HG03097 (cell line): ENCODE data around the gene RTN3.
A peak's percentile ranks its signal among the peaks of the same experiment; 100 is the strongest.
"Not testable (repeated sequence)": the region's sequence is repeated elsewhere in the genome, so short reads cannot be mapped to it uniquely, and the experiment has no call there.

ENCODE experiments used
- ATAC-seq: cut with Tn5 transposase; IDR thresholded peaks from one replicate; pipeline ENCODE4 v1.9.1; 2021; ENCODE audit not compliant: unreplicated experiment, low FRiP score

The RTN3 gene

DNA sequence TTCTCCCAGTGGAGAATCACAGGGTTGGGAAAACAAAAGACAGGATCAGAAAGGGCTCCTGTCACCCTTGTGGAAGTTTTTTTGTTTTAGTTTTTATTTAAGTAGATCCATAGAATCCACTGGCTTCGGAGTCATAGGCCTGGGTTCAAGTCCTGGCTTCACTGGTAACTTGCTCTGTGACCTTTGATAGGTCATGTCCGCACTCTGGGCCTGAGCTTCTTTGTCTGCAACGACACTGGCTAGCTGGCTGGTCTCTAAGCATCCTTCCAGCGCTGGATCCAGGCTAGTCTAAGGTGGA is 85.9 kb downstream of the RTN3 start:
- no peak for ATAC-seq

DNA sequence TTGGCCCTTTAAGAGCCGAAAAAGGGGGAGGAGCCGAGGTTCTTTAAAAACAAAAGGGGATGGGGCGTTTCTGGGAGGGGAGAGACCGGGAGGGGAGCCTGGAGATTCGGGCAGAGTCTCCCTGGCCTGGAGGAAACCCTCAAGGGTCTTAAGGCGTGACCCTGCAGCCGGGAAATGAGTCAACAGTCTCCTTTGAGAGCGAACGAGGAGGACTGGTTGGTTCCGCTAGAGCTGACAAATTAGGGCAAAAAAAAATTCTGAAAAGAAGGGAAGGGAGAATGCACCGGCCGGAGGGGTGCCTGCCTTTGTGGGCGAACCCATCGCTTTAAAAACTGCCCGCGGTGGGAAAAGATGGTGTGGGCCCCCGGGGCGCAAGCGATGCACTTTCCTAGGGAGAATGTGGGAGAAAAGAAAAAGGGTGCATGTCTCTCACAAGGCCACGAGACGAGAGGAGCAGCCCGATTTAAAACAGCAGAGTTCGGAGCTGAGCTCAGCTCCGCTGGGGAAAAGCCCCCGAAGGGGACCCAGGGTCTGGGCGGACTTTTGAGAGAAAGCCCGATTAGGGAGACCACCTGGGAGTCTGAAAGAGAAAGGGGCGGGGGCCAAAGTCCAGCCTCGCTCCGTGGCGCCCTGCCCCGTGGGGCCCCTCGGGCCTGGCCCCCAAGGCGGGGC is 86.4 kb downstream of the RTN3 start:
- ATAC-seq: no peak

DNA sequence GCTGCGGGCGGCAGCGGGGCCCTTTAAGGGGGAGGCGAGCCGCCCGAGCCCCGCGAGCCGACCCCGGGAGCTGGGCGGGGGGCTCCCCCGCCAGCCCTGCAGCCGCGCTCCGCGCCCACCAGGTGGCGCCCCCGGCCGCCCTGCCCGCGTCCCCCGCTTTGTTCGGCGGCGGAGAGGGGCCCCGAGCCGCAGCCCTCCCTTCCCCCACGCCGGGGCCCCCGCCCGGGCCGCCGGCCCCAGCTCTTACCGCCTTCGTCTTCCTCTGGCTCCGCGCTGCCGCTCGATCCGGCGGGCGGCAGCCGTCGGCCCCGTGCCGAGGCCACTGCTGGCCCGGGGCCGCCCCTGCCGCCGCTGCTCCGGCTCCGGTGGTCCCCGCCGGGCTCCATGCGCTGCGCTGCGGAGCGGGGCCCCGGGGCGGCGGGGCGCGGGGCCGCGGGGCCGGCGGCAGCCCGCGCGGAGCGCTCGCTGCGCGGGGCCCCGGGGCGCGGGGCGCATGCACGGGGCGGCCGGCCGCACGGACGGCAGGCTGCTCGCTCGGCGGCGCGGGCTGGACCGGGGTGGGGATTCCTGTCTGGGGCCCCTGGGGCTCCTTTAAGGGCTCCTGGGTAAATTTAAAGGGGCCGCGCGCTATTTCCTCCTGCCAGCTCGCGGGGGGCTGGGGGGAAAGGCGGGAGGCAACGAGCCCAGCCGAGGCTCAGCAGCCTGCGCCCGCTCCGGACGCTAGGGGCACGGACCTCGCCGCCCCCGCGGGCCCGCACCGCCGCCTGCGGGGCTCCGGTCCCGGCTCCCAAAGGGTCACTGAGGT is 87.1 kb downstream of the RTN3 start, which contains the start of gene ZFTA:
TSS of gene ZFTA (minus strand) at position 539 of the 805 bp plus-strand sequence. CDS start at position 386, 153 bp downstream.
- ATAC-seq: peak; percentile 54

DNA sequence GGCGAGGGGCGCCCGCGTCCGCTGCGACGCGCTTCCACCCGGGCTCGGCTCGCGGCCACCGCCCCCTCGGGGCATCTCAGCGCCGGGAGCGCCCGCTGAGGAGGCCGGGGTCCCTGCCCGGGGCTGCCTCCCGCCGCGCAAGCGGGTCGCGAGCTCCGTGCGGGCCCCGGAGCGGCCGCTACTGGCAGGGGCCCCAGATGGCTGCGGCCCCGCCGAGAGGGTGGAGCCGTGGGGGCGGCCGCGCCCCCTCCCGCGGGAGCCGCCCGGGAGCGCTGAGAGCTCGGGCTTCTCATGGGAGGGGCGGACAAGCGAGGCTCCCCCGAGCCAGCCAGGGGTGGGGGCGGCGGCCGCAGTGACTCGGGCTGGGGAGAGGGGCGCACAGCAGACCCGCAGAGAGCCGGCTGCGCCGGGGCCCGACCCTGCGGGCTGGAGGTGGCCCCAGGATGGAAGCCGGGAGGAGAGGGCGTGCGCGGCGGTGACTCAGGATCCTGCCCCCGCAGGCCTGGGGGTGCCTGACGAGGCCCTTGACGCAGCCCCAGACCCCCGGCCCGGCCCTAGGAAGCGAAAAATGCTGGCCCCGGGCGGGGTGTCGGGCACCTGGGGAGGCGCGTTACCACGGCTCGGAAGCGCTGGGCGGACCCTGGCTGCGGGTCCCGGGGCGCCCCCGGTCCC is 87.9 kb downstream of the RTN3 start:
- peak; percentile 25 for ATAC-seq

DNA sequence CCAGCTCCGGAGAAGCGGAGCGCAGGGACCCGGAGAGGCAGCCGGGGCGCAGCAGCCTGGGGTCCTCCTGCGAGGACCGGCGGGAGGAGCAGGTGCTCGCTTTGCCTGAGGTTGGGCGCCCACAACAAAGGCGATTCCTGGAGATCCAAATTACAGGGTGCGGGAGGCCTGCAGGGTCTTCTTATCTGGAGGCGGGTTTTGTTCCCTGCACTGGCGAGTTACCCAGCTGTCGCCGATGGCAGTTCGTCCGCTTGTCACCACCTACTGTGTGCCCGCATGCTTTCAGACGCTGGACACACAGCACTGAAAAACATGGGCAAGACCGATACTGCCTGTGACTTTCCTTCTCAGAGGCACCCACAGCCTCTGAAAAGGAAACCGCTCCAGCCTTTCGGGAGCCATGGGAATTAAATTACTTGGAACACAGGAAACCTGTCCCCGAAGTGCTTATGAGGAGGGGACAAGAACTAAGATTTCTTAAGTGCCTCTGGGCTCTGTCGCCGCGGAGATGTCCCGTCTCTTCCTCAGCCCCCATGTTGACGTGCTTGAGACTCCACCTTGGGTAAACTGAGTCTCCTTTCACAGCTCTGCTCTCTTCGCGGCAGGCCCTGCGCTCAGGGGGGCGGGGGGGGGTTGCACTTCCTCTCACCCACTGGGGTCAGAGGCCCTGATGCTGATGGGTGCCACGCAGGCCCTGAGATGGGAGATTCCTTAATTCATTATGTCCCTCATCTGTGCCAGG is 88.6 kb downstream of the RTN3 start:
- ATAC-seq: no peak

DNA sequence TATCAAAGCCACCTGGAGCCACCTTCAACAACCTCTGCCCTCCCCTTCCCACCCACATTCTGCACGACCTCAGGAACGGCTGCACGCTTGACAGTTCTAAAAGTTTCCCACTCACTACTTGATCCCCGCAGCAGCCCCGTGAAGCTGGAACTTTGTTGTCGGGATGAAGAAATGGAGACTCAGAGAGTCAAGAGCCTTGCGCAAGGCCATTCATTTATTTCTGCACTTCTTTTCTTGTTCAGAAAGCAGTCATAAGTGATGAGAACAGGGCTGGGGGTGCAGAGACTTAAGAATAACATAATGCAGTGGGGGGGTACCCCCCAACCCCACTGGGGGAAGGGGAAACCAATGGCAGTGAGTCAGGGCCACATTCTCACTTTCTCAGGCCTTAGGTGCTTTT is 89.5 kb downstream of the RTN3 start:
- ATAC-seq: no peak

DNA sequence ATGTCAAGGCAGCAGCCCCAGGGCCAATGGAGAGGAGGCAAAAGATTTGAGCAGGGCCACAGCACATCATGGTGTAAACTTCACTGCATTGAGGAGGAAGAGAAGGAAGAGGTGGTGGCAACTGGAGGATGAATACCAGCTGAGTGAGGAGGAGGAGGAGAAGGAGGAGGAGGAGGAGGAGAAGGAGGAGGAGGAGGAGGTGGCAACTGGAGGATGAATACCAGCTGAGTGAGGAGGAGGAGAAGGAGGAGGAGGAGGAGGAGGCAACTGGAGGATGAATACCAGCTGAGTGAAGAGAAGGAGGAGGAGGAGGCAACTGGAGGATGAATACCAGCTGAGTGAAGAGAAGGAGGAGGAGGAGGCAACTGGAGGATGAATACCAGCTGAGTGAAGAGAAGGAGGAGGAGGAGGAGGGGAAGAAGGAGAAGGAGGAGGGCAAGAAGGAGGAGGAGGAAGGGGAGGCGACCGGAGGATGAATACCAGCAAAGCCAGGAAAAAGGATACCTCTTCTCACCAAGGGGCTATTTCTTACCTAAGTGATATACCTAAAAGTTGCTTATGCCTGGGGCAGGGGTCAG is 90.5 kb downstream of the RTN3 start:
- not testable (repeated sequence) for ATAC-seq

DNA sequence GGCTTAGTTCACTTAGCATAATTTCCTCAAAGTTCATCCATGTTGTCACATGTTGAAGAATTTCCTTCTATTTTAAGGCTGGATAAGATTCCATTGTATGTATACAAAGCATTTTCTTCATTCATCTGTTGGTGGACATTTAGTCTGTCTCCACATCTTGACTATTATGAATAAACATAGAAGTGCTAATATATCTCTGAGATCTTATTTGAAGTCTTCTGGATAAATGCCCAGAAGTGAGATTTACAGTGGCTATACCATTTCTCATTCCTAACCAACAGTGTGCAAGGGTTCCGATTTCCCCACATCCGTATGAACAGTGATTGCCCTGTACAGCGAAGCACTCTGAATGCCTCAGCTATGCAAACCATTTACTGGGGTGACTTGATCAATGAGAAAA is 93.9 kb downstream of the RTN3 start:
- no peak for ATAC-seq

DNA sequence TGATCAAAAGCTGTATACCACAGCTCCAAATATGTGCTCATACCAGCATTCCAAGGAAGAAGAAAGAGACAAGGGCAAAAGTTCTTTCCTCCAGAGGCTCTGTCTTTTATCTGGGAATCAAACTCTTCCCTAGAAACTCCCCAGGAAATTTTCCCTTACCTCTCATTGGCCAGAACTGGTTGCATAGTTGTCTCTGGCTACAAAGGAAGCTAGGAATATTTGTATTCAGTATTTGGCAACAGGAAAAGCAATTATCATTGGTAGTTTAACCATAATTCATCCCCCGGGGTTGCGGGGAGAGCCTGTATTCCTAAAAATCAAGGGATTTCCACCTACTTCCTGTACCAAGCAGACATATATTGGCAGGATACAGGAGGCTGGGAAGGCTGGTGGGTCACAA is 97.7 kb downstream of the RTN3 start:
- ATAC-seq: no peak

DNA sequence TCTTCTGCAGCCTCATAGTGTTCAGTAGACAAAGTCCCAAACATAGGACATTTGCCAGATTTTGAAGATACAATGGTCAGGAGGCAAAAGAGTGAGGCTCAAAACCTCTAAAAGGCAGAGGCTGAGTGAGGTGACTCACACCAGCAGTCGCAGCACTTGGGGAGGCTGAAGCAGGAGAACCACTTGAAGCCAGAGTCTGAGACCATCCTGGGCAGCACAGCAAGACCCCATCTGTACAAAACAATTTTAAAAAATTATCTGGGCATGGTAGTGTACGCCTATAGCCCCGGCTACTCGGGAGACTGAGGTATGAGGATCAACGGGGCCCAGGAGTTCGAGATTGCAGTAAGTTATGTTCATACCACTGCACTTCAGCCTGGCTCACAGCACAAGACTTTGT is 101.4 kb downstream of the RTN3 start:
- ATAC-seq: no peak

DNA sequence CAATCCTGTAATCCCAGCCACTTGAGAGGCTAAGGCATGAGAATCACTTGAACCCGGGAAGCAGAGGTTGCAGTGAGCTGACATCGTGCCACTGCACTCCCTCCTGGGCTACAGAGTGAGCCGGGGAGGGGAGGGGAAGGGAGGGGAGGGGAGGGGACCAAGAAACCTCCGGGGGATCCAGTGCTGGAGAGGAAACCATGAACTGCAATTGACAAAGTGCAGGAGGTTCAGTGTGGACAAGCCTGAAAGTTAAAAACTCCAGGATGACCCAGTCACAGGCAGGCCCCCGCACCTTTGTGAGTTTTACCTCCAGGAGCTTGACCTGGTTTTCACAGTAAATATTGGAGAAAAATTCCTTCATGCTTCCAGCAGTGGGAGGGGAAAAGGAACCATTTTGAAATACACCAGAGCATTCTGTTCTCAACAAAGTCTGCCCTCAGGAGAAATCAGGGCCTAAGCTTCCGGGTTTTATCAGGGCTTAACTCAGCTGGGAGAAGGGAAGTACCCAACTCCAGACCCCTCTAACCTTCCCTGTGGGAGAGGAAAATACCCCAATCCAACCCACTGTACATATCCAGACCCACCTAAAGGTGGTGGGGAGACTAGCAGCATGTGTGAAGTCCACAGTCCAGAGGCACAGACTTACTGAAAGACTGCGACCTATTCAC is 102.8 kb downstream of the RTN3 start:
- no peak for ATAC-seq

DNA sequence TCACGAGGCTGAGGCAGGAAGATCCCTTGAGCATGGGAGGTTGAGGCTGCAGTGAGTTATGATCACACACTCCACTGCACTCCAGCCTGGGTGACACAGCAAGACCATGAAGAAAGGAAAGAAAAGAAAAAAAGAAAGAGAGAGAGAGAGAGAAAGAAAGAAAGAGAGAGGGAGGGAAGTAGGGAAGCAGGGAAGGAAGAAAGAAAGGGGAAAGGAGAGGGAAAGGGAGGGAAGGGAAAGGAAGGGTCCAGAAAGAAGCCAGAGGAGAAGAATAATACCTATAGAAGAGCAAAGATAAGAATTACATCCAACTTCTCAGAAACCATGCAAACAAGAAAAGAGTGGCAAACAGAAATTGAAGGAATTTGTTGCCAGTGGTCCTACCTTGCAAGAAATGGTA is 104.5 kb downstream of the RTN3 start:
- ATAC-seq: no peak

DNA sequence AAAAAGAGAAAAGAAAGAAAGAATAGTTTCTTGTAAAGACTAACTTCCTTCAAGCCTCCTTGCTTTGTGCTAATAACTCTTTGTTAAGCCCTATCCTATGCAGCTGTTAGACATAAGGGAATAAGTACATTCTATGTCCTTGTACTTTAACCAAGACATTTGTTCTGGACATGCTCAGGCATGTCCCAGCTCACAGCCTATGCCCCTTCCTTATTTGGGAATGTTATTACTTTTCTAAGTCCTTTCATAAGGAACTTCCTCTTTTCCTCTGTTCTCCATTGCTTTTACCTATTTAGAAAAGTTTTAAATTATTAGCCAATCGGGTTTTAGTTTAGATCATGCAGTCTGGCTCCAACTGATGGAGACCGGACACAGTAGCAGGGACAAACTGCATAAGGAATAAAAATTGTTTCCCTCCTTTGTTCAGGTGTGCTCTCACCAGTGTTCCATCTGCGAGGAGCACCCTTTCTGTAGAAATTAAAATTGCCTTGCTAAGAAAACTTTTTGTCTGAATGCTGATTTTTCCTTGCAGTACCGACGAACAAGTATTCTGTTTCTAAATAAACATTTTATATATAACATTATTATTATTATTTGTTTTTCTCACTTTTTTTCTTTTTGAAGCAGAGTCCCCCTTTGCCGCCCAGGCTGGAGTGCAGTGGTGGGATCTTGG is 110.3 kb downstream of the RTN3 start:
- ATAC-seq: no peak

DNA sequence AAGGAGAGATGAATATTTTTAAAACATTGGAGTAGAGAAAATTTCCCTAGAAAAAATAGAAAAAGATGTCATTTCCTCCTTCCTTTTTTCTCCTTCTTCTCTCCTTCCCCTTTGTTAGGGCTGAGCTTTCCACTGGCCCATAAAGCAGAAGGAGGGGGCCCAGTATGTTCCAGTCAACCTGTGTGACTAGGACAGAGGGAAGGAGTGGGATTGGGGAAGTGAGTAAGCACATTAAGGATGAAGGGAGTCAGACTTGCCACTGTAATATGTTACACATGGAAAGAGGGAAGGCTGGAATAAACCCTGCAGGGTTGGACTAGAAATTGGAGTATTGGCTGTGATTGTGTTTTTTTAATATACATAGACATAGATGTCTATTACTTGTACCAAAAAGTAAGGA is 111.9 kb downstream of the RTN3 start:
- ATAC-seq: no peak

DNA sequence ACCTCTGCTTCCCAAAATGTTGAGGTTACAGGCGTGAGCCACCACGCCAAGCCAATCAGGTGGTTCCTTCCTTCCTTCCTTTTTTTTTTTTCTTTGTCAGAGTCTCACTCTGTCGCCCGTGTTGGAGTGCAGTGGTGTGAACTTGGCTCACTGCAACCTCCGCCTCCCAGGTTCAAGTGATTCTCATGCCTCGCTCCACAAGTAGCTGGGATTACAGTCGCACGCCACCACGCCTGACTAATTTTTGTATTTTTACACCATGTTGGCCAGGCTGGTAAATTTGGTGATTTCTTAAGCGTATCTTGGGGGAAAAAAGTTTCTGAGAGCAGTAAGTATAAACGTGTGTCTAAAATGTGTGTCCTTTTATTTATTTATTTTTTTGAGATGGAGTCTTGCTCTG is 113.8 kb downstream of the RTN3 start:
- ATAC-seq: no peak

DNA sequence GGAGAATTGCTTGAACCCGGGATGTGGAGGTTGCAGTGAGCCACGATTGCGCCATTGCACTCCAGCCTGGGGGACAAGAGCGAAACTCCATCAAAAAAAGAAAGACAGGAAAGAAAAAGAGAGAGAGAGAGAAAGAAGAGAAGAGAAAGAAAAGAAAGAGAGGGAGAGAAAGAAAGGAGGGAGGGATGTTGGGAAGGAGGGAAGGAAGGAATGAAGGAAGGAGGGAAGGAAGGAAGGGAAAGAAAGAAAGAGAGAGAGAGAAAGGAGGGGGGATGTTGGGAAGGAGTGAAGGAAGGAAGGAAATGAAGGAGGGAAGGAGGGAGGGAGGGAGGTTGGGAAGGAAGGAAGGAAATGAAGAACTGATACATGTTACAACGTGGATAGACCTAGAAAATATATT is 119.6 kb downstream of the RTN3 start:
- no peak for ATAC-seq

DNA sequence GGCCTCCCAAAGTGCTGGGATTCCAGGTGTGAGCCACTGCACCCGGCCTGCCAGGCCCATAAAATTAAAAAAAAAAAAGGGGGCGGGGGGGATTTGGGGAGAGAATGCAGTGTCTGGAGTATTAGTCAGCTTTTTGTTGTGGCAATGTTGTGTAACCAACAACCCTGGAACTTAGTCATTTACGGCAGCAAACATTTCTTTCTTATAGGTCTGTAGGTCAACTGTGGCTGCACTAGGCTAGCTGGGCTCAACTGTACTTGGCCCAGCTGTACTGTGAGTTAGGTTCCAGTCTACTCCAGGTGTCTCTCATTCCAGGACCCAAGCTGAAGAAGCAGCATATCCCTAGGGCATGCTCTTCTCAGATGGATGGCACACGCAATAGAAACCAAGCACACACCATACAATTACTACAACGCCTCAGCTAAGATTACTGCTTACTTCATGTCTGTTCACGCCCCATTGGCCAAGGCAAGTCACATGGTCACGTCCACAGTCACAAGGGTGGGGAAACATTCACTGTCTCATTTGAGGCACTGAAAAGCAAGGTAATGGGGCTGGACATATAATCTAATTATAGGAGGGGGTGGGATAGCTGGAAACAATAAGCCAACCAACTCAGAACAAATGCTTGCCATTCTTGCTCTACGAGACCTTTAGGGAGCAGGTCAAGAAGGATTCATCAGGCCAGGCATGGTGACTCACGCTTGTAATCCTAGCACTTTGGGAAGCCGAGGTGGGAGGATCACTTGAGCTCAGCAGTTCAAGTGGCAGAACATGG is 121.5 kb downstream of the RTN3 start:
- ATAC-seq: no peak

DNA sequence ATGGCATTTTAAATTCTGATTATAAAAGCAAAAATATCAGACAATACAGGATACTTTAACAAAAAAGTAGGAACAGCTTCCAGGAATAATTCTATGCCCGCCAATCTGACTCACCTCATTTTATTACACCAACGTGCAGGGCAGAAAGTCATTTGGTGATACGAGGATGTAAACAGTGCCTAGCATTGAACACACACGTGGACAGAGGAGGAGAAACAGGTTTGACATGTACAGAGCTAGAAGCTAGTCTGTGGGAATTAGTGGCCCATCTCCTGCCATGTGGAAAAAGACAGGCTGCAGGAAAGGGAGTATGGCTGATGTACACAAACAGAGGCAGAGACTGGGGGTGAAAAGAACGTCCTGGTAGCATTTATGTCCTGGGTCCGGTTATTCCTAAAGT is 123.0 kb downstream of the RTN3 start:
- no peak for ATAC-seq

DNA sequence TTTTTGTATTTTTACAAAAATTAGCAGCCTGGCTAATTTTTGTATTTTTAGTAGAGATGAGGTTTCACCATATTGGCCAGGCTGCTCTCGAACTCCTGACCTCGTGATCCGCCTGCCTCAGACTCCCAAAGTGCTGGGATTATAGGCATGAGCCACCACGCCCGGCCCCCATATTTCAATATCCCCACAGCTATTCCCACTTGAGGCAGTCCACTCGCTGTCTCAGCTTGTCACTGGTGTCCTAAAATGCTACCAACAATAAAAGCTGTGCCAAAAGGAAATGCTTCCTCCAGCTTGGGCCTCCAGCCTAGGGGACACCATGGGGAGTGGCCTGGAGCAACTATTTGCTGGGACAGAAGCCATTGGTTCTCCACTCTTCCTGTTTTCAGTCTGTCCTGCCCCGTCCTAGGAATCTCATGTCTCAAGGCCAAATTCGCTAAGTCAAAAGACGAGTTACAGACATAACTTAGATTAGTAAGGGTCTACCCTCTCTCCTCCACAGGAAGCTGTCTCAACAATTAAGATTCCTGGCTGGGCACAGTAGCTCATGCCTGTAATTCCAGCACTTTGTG is 124.6 kb downstream of the RTN3 start:
- no peak for ATAC-seq
